ENCODE data around the gene RIMOC1.

The RIMOC1 gene

GRCh38 chr5:41875121-41875520 is 29.0 kb upstream of the RIMOC1 start:
- no peaks in the 10 kb centered on the region for H3K9me3 ChIP-seq (ENCODE audit: insufficient read depth, low read depth, low read length)
- no peak overlapping the region for H3K9ac ChIP-seq (ENCODE audit: low read depth, low read length)
- H3K27ac ChIP-seq (ENCODE audit: low read length) = no peak overlapping the region
- H3K4me3 ChIP-seq (ENCODE audit: low read length) = no peak overlapping the region
- no peaks in the 10 kb centered on the region for H3K36me3 ChIP-seq (ENCODE audit: insufficient read depth, low read depth, low read length)
- no peaks in the 10 kb centered on the region for H3K4me1 ChIP-seq (ENCODE audit: insufficient read depth, low read length)
- peaks cover 18% of the 10 kb centered on the region for H3K27me3 ChIP-seq (ENCODE audit: insufficient read depth, low read length)

- Histone ChIP-seq H3K9ac (ENCODE audit: low read depth, low read length) (no peak overlapping the region), H3K4me1 (ENCODE audit: insufficient read depth, low read length) (no peaks in the 10 kb centered on the region), H3K4me3 (ENCODE audit: low read length) (no peak overlapping the region), H3K9me3 (ENCODE audit: insufficient read depth, low read depth, low read length) (no peaks in the 10 kb centered on the region), H3K36me3 (ENCODE audit: insufficient read depth, low read depth, low read length) (no peaks in the 10 kb centered on the region), H3K27ac (ENCODE audit: low read length) (no peak overlapping the region), H3K27me3 (ENCODE audit: insufficient read depth, low read length) (peaks cover 7% of the 10 kb centered on the region; the same call in 1 of the 2 replicates)
Measured at GRCh38 chr5:41876678-41877077, 27.5 kb upstream of the RIMOC1 start.

- H3K4me1 ChIP-seq (ENCODE audit: insufficient read depth, low read length) = no peaks in the 10 kb centered on the region
- H3K4me3 ChIP-seq (ENCODE audit: low read length) = no peak overlapping the region
- H3K9ac ChIP-seq (ENCODE audit: low read depth, low read length) = no peak overlapping the region
- no peaks in the 10 kb centered on the region; the same call in 1 of the 2 replicates for H3K27me3 ChIP-seq (ENCODE audit: insufficient read depth, low read length)
- H3K9me3 ChIP-seq (ENCODE audit: insufficient read depth, low read depth, low read length) = no peaks in the 10 kb centered on the region
- H3K27ac ChIP-seq (ENCODE audit: low read length) = no peak overlapping the region
- no peaks in the 10 kb centered on the region for H3K36me3 ChIP-seq (ENCODE audit: insufficient read depth, low read depth, low read length)
Measured at GRCh38 chr5:41877408-41877807, 26.7 kb upstream of the RIMOC1 start.

DNA sequence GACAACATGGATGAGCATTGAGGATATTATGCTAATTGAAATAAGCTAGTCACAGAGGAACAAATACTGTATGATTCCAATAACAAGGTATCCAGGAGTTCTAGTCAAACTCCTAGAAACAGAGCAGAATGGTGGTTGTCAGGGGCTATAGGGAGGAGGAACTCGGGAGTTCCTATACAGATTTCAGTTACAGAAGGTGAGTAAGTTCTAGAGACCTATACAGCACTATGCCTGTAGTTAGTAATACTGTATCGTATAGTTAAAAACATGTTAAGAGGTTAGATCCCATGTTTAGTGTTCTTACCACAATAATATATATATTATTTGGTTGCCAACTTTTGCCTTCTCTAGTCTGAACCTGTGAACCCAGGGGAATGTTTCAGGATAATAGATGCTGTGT is 26.0 kb upstream of the RIMOC1 start:
- Histone ChIP-seq H3K4me1 (ENCODE audit: insufficient read depth, low read length) (no peaks in the 10 kb centered on the region), H3K9ac (ENCODE audit: low read depth, low read length) (no peak overlapping the region), H3K36me3 (ENCODE audit: insufficient read depth, low read depth, low read length) (no peaks in the 10 kb centered on the region)

GRCh38 chr5:41878643-41879478 is 25.3 kb upstream of the RIMOC1 start:
- Histone ChIP-seq H3K36me3 (ENCODE audit: insufficient read depth, low read depth, low read length) (no peaks in the 10 kb centered on the region), H3K9me3 (ENCODE audit: insufficient read depth, low read depth, low read length) (no peaks in the 10 kb centered on the region), H3K4me1 (ENCODE audit: insufficient read depth, low read length) (no peaks in the 10 kb centered on the region), H3K27me3 (ENCODE audit: insufficient read depth, low read length) (no peaks in the 10 kb centered on the region), H3K27ac (ENCODE audit: low read length) (no peak overlapping the region), H3K9ac (ENCODE audit: low read depth, low read length) (no peak overlapping the region), H3K4me3 (ENCODE audit: low read length) (no peak overlapping the region)

More for the DNA sequence above, 26.0 kb upstream of the RIMOC1 start:
- Histone ChIP-seq H3K27ac (ENCODE audit: low read length) (no peak overlapping the region), H3K4me3 (ENCODE audit: low read length) (no peak overlapping the region), H3K27me3 (ENCODE audit: insufficient read depth, low read length) (no peaks in the 10 kb centered on the region), H3K9me3 (ENCODE audit: insufficient read depth, low read depth, low read length) (no peaks in the 10 kb centered on the region)

- H3K9me3 ChIP-seq (ENCODE audit: insufficient read depth, low read depth, low read length) = peaks cover 12% of the 10 kb centered on the region; the same call in 1 of the 2 replicates
- H3K27me3 ChIP-seq (ENCODE audit: insufficient read depth, low read length) = no peaks in the 10 kb centered on the region
- H3K4me3 ChIP-seq (ENCODE audit: low read length) = no peak overlapping the region
- H3K4me1 ChIP-seq (ENCODE audit: insufficient read depth, low read length) = no peaks in the 10 kb centered on the region
- H3K36me3 ChIP-seq (ENCODE audit: insufficient read depth, low read depth, low read length) = no peaks in the 10 kb centered on the region
- no peak overlapping the region for H3K27ac ChIP-seq (ENCODE audit: low read length)
- H3K9ac ChIP-seq (ENCODE audit: low read depth, low read length) = no peak overlapping the region
Measured at GRCh38 chr5:41882765-41883164, 21.4 kb upstream of the RIMOC1 start.

GRCh38 chr5:41883243-41883642 is 20.9 kb upstream of the RIMOC1 start:
- no peaks in the 10 kb centered on the region for H3K27me3 ChIP-seq (ENCODE audit: insufficient read depth, low read length)
- H3K27ac ChIP-seq (ENCODE audit: low read length) = no peak overlapping the region
- H3K4me3 ChIP-seq (ENCODE audit: low read length) = no peak overlapping the region
- H3K36me3 ChIP-seq (ENCODE audit: insufficient read depth, low read depth, low read length) = no peaks in the 10 kb centered on the region
- no peaks in the 10 kb centered on the region for H3K4me1 ChIP-seq (ENCODE audit: insufficient read depth, low read length)
- H3K9me3 ChIP-seq (ENCODE audit: insufficient read depth, low read depth, low read length) = peaks cover 17% of the 10 kb centered on the region; the same call in 1 of the 2 replicates
- no peak overlapping the region for H3K9ac ChIP-seq (ENCODE audit: low read depth, low read length)

DNA sequence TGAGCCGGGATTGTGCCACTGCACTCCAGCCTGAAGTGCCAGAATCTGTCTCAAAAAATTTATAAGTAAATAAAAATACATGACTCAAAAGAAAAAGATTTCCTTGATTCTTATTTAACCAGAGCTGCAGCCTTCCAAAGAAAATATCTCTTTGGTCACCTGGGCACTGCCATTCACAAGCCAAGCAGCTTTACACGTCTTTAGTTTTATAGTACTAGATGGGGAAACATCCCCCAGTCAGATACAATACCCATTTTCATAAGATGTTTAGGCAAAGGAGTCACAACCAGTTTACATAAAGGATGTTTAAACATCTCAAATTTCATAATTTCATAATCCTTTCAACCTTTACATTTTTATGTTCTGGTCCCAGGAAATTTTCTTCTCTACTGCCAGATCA is 20.2 kb upstream of the RIMOC1 start:
- Histone ChIP-seq H3K4me3 (ENCODE audit: low read length) (no peak overlapping the region), H3K36me3 (ENCODE audit: insufficient read depth, low read depth, low read length) (no peaks in the 10 kb centered on the region), H3K9ac (ENCODE audit: low read depth, low read length) (no peak overlapping the region), H3K4me1 (ENCODE audit: insufficient read depth, low read length) (no peaks in the 10 kb centered on the region), H3K9me3 (ENCODE audit: insufficient read depth, low read depth, low read length) (peaks cover 19% of the 10 kb centered on the region; the same call in 1 of the 2 replicates), H3K27ac (ENCODE audit: low read length) (no peak overlapping the region), H3K27me3 (ENCODE audit: insufficient read depth, low read length) (no peaks in the 10 kb centered on the region)

GRCh38 chr5:41885286-41885685 is 18.9 kb upstream of the RIMOC1 start:
- Histone ChIP-seq H3K9ac (ENCODE audit: low read depth, low read length) (no peak overlapping the region), H3K4me1 (ENCODE audit: insufficient read depth, low read length) (no peaks in the 10 kb centered on the region), H3K4me3 (ENCODE audit: low read length) (no peak overlapping the region), H3K27ac (ENCODE audit: low read length) (no peak overlapping the region), H3K27me3 (ENCODE audit: insufficient read depth, low read length) (no peaks in the 10 kb centered on the region), H3K36me3 (ENCODE audit: insufficient read depth, low read depth, low read length) (no peaks in the 10 kb centered on the region), H3K9me3 (ENCODE audit: insufficient read depth, low read depth, low read length) (peaks cover 19% of the 10 kb centered on the region; the same call in 1 of the 2 replicates)

GRCh38 chr5:41891066-41891707 is 13.0 kb upstream of the RIMOC1 start:
- Histone ChIP-seq H3K4me1 (ENCODE audit: insufficient read depth, low read length) (no peaks in the 10 kb centered on the region; the same call in 1 of the 2 replicates), H3K27me3 (ENCODE audit: insufficient read depth, low read length) (no peaks in the 10 kb centered on the region), H3K27ac (ENCODE audit: low read length) (no peak overlapping the region), H3K9me3 (ENCODE audit: insufficient read depth, low read depth, low read length) (peaks cover 15% of the 10 kb centered on the region; the same call in 1 of the 2 replicates), H3K9ac (ENCODE audit: low read depth, low read length) (no peak overlapping the region), H3K4me3 (ENCODE audit: low read length) (no peak overlapping the region), H3K36me3 (ENCODE audit: insufficient read depth, low read depth, low read length) (no peaks in the 10 kb centered on the region)

- Histone ChIP-seq H3K27ac (ENCODE audit: low read length) (no peak overlapping the region), H3K4me3 (ENCODE audit: low read length) (no peak overlapping the region), H3K9me3 (ENCODE audit: insufficient read depth, low read depth, low read length) (peaks cover 13% of the 10 kb centered on the region; the same call in 1 of the 2 replicates), H3K36me3 (ENCODE audit: insufficient read depth, low read depth, low read length) (no peaks in the 10 kb centered on the region), H3K4me1 (ENCODE audit: insufficient read depth, low read length) (no peaks in the 10 kb centered on the region; the same call in 1 of the 2 replicates), H3K9ac (ENCODE audit: low read depth, low read length) (no peak overlapping the region), H3K27me3 (ENCODE audit: insufficient read depth, low read length) (no peaks in the 10 kb centered on the region)
Measured at GRCh38 chr5:41892031-41892430, 12.1 kb upstream of the RIMOC1 start.

Data from iPS-20b (cell line).